IPS-18c (cell line): ENCODE data around the gene GALNTL6.
"Not testable (repeated sequence)": the region's sequence is repeated elsewhere in the genome, so short reads cannot be mapped to it uniquely, and the experiment has no call there.

Experiments
- H3K4me3 ChIP-seq: 2 replicates; pipeline ENCODE4 v1.7.0; 2013; ENCODE audit warnings: low read depth, mild to moderate bottlenecking, low read length, moderate library complexity; ENCODE audit not compliant: insufficient read depth
- H3K9me3 ChIP-seq: one replicate; pipeline ENCODE4 v1.6.1; 2013; ENCODE audit warnings: mild to moderate bottlenecking, low read length, moderate library complexity; ENCODE audit not compliant: control insufficient read depth, insufficient read depth

GALNTL6 gene

DNA sequence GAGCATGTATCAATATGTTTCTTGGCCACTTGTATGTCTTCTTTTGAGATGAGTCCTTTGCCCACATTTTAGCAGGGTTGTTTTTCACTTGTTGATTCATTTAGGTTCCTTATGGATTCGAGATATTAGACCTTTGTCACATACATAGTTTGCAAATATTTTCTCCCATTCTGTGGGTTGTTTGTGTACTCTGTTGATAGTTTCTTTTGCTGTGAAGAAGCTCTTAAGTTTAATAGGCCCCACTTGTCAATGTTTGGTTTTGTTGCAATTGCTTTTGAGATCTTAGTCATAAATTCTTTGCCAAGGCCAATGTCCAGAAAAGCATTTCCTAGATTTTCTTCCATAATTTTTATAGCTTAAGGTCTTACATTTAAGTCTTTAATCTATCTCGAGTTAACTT is 1074.8 kb downstream of the GALNTL6 start:
- H3K4me3 ChIP-seq = no peak overlapping the region

DNA sequence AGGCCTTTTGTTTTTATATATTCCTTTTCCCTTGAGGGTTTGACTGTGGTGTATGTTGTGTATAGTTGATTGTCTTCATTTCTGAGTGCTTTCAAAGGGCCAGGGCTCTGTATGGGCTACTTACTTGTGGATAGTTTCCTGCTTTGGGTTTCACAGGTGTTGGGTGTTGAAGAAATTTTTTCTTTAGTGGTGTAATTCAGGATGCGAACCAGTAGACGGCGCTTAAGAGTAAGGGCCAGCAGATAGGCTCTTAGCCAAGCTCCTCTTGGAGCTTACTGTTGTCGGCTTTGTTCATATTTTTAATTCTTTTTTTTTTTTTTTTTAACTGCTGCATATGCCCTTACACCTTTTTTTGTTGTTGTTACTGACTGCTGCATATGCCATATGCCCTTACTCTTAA is 1079.1 kb downstream of the GALNTL6 start:
- Histone ChIP-seq H3K4me3 (no peak overlapping the region), H3K9me3 (no peaks in the 10 kb centered on the region)

More for the DNA sequence above, 1074.8 kb downstream of the GALNTL6 start:
- H3K9me3 ChIP-seq = no peaks in the 10 kb centered on the region

DNA sequence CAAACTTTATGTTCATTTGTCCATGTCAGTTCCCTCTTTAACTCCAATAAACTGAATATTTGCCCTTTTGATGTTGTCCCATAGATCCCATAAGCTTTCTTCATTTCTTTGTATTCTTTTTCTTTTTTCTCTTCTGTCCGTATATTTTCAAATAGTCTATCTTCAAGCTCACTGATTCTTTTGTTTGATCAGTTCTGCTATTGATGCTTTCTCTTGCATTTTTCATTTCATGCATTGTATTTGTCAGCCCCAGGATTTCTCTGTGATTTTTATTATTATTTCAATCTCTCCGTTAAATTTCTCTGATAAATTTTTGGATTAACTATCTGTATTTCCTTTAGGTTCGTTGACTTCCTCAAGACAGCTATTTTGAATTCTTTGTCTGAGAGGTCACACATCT is 1082.5 kb downstream of the GALNTL6 start:
- Histone ChIP-seq H3K4me3 (no peak overlapping the region), H3K9me3 (no peaks in the 10 kb centered on the region)

DNA sequence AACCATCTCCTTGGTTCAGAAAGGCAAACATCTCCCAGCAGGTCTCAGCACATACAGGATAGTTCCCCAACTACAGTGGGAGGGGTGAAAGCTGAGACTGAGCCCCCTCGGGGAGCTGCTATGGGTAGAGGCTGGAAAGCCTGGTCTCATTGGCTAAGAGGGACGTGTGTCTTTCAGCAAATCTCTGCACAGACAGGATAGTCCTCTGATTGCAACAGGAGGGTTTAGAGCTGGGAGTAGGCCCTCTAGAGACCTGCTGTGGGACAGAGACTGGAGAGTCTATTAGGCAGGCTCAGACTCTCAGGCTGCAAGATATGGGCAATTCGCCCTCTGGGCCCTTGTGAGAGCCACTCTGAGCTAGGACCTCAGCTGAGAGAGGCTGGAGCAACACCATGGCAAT is 1083.8 kb downstream of the GALNTL6 start:
- Histone ChIP-seq H3K4me3 (no peak overlapping the region), H3K9me3 (no peaks in the 10 kb centered on the region)

DNA sequence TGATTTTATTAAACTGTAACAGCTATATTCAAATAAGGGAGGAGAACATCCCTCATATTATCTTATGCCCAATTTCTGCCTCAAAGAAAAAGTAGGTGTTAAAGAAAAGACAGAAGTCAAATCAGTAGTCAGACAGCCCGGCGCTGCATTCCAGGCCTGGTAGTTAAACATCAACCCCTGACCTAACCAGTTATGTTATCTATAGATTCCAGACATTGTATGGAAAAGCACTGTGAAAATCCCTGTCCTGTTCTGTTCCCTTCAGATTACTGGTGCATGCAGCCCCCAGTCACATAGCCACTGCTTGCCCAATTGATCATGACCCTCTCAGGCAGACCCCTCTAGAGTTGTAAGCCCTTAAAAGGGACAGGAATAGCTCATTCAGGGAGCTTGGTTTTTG is 1085.5 kb downstream of the GALNTL6 start:
- no peaks in the 10 kb centered on the region for H3K9me3 ChIP-seq
- H3K4me3 ChIP-seq = no peak overlapping the region

DNA sequence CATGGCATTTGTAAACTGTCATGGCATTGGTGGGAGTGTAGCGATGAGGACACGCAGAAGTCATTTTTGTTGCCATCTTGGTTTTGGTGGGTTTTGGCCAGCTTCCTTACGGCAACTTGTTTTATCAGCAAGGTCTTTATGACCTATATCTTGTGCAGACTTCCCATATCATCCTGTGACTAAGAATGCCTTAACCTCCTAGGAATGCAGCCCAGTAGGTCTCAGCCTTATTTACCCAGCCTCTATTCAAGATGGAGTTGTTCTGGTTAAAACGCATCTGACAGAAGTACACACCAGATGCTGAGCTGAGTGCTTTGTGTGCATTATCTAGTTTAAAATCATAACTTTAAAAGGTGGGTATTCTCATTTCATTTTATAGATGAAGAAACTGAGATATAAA is 1086.7 kb downstream of the GALNTL6 start:
- H3K9me3 ChIP-seq = no peaks in the 10 kb centered on the region
- H3K4me3 ChIP-seq = no peak overlapping the region

DNA sequence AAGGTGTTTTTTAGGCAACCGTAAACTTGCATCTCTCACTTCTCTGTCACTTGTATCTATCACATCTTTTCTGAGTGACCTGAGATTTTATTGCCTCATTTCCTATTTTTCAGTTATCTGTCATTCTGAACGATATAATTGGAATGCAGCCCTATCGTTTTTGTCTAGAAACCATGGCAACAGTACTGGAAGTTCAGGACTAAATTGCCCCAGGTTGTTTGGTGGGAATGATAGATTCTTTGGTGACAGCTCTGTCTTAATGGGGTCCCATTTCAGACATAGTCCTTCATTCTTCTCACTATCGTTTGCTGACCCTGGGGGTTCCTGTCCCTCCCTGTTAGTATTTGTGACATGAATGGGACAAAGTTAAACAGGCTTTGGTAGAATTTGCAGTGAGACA is 1087.7 kb downstream of the GALNTL6 start:
- no peaks in the 10 kb centered on the region for H3K9me3 ChIP-seq
- H3K4me3 ChIP-seq = no peak overlapping the region

DNA sequence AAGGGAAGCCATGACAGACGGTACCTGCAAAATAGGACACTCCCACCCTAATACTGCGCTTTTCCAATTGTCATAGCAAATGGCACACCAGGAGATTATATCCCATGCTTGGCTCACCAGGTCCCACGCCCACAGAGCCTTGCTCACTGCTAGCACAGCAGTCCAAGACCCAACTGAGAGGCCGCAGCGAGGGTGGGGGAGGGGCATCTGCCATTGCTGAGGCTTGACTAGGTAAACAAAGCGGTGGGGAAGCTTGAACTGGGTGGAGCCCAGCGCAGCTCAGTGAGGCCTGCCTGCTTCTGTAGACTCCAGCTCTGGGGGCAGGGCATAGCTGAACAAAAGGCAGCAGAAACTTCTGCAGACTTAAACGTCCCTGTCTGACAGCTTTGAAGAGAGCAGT is 1099.3 kb downstream of the GALNTL6 start:
- not testable (repeated sequence) for H3K9me3 ChIP-seq, H3K4me3 ChIP-seq

DNA sequence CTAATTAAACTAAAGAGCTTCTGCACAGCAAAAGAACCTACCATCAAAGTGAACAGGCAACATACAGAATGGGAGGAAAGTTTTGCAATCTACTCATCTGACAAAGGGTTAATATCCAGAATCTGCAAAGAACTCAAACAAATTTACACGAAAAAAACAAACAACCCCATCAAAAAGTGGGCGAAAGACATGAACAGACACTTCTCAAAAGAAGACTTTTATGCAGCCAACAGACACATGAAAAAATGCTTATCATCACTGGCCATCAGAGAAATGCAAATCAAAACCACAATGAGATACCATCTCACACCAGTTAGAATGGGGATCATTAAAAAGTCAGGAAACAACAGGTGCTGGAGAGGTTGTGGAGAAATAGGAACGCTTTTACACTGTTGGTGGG is 1104.2 kb downstream of the GALNTL6 start:
- H3K4me3 ChIP-seq, H3K9me3 ChIP-seq: not testable (repeated sequence)

DNA sequence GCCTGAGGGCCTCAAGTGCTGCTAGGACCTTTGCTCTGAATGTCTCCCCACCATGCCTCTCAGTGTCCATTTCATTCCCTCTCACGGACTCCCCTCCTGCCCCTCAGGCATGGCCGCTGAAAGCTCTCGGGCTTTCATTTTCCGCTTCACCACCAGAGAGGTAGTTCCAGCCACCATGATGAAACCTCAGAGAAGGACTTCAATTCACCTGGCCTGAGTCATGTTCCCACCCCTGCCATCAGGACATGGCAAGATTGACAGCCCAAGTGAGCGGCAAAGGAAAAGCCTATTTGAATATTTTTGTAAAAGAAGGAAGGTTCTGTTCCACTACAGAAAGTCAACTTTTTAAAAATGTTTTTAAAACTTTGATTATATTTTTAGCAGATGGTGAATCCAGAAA is 1106.1 kb downstream of the GALNTL6 start:
- H3K9me3 ChIP-seq = peaks cover 4% of the 10 kb centered on the region
- H3K4me3 ChIP-seq = no peak overlapping the region

DNA sequence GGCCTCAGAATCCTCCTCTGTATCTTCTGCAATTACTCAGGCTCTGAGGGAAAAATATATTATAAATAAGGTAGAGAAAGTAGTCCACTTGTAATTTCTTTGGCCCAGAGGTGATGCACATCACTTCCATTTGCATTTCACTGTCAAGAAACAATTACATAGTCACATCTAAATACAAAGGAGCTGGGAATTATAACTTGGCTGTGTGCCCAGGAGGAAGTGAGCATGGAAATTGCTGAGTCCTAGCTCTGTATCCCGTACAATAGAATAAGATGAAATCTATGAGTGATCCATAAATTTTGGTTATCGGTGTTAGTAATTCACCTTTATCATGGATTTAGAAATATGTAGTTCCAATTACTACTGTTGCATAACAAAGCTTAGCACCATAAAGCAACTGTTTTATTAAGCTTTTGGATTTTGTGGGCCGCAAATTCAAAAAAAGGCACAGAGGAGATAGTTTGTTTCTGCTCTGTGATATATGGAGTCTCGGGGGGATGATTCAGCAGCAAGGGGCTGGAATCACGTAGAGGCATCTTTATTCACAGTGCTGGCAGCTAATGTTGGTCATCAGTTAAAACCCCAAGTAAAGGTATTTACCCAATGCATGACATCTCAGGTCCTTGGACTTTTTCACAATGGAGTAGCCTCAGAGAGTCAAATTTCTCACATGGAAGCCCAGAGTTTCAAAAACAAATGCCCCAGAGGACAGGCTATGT is 1114.1 kb downstream of the GALNTL6 start:
- Histone ChIP-seq H3K9me3 (peaks cover 4% of the 10 kb centered on the region), H3K4me3 (no peak overlapping the region)

DNA sequence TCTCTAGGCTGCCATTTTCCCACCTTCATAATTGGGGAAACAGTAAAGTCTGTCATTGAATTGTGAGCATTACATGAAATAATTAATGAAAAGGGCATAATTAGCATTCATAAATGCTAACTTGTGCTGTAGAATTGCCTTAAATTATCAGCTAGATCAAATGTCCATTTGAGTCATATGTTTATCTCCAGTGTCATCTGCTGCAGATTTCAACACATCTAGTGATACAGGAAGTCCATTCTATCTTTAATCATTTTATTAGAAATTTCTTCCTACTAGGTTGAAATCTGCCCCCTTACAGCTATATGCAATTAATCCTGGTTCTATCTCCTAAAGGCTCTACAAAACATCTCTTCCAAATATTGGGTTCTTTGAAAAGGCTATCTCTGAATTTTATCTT is 1115.1 kb downstream of the GALNTL6 start:
- H3K4me3 ChIP-seq = no peak overlapping the region

DNA sequence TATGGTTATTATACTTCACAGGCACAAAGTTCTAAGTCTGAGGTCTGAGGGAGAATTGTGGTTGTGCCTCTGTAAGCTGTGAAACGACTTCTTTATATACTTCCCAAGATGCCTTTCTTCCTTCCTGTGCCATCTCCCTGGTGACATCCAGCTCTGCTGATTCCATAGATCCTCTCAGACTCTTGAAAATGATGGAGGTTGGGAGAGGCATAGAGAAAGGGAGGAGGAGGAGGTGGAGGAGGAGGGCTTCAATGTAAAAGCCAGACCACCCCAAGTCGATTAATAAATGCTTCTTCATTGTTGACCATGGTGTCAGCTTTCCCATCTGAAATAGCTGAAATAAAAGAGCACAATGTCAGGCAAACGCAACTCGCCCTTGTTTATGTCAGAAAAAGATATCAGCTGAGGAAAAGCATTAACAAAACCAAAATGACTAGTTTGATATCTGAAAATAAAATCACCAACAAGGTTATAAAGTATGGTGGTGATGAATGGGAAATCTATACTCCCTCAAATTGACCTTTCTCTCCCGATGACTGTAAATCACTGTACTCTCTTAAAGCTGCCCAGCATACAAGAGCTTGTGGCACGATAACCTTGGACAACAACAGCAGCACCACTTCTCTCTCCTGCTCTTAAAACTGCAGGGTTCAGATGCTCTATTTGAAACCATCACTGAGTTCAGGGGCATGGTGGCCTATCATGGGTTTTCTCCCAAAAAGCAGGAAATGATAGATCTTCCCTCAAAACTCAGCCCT is 1125.0 kb downstream of the GALNTL6 start:
- Histone ChIP-seq H3K9me3 (no peaks in the 10 kb centered on the region), H3K4me3 (no peak overlapping the region)

More for the DNA sequence above, 1115.1 kb downstream of the GALNTL6 start:
- H3K9me3 ChIP-seq = peaks cover 2% of the 10 kb centered on the region

DNA sequence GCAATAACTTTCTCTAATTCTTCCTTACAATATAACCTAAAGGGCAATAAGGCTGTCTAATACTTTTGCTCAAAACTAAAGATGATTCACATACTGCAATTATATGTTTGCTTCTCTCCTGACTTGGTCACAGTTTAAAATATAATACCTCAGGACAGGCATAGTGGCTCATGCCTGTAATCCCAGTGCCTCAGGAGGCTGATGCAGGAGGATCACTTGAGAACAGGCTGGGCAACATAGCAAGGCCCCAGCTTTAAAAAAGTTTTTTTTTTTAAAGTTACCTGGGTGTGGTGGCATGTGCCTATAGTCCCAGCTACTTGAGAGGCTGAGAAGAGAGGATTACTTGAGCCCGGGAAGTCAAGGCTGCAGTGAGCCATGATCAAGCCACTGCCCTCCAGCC is 1125.7 kb downstream of the GALNTL6 start:
- no peaks in the 10 kb centered on the region for H3K9me3 ChIP-seq
- H3K4me3 ChIP-seq = no peak overlapping the region

DNA sequence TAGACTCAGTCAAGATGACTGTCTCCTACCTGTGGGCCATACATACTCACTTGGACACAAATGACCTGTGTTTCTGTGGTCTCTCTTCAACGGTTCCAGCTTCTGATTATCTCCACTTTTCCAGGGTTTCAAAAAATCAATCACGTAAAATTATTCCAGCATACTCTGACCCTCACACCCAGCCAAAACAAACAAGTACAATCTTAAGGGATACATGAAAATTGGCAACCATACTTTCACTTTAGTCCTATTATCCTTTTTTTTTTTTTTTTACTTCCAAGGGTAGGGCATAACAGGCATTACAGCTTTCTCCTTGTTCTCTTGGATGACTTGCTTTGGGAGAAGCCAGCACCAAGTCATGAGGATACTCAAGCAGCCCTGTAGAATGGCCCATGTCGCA is 1129.6 kb downstream of the GALNTL6 start:
- Histone ChIP-seq H3K4me3 (no peak overlapping the region), H3K9me3 (no peaks in the 10 kb centered on the region)

DNA sequence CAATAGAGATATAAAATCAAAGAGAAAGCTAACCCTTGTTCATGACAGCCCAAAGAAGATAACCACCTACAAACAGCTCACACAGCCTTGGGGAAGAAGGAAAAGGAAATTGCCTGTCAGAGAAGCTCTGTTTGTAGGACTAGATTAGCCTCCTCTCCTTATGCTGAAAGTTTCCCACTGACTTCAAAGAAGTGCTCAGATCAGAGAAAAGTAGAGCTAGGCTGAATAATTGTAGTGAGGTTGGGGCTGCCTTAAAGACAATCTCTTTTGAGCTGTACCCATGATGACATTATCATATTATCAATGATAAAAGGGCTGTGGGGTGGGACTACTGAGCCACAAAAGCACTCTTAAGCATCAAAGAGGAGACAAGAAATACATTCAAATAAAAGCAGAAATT is 1132.4 kb downstream of the GALNTL6 start:
- H3K9me3 ChIP-seq = no peaks in the 10 kb centered on the region
- H3K4me3 ChIP-seq = no peak overlapping the region

DNA sequence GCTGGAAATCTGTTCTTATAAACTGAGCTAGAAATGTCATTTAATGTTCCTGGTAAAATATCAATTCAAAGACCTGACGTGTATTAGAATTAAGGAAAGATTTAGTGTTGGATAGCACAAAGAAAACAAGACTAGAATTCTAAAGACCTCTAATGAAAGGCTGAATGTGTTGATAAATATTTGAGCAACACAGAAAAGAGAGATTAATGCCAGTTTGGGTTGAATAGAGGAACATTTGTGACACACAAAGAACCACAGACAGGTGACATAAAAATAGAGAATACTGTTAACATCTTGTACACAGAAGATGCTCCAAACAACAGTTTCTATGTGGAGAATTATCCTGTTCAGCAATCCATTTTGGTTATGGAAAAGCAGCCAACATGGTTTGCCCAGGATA is 1133.3 kb downstream of the GALNTL6 start:
- Histone ChIP-seq H3K9me3 (no peaks in the 10 kb centered on the region), H3K4me3 (no peak overlapping the region)

DNA sequence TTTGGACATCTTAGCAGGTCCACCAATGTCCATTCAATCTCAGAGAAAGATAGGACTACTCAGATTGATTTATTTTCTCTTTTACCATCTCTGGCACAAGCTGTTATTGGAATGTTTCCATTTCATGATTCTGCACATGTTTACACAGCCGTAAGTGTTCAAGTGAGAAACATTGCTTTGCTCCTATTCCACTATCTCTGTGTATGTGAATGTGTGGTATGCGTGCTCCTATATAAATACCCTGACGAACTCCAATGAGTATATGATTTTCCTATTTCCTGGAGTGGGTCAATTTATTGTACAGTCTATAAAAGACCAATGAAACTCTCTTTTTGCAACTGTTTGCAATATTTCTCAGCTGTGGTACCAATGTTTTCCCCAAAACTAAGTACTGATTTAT is 1134.4 kb downstream of the GALNTL6 start:
- no peaks in the 10 kb centered on the region for H3K9me3 ChIP-seq
- no peak overlapping the region for H3K4me3 ChIP-seq

DNA sequence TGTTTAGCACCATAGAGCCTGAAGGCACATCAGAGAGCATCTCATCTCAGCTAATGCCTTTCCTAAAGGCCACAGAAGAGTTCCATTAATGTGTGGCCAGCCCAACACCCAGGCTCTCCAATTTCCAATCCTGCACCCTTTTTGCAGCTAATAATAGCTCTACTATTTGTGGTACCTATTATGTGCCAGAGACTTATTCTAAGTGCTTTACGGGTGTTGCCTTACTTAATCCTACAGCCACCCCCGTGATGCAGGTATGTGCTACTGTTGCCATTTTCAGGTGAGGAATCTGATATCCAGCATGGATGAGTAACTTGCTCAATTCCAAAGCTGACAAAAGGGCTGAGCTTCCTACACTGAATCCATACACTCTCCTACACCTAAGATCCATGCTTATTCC is 1137.8 kb downstream of the GALNTL6 start:
- no peaks in the 10 kb centered on the region for H3K9me3 ChIP-seq
- no peak overlapping the region for H3K4me3 ChIP-seq
